IMR-90 (cell line): Measurements from ENCODE around the gene KRTAP9-2. TPM values are rescaled to one million over a fixed set of nuclear protein-coding genes. Genes with fewer than 3 reads are reported as not detected.

Experiments
- ATAC-seq: fragments of 200-7000 bp; cut with Tn5 transposase; 2 replicates; pipeline ENCODE4 v1.9.1; 2020; ENCODE audit warnings: low read depth, mild to moderate bottlenecking, moderate library complexity
- BruUV-seq: library from RNA; stranded (reverse); fragments of 400-500 nt; replicated peaks from 2 replicates; lab custom pipeline; 2021; lab: Mats Ljungman, UMichigan
- CTCF ChIA-PET: fragments of 300-600 bp; formaldehyde crosslinking; extraction: SDS; loops from one replicate; lab custom pipeline; 2021; ENCODE audit warnings: antibody characterized with exemption; lab: Yijun Ruan, JAX
- POLR2A ChIA-PET: fragments of 300-600 bp; sonication (Branson Sonifier 250); formaldehyde crosslinking; loops from one replicate; lab custom pipeline; 2022; ENCODE audit warnings: antibody characterized with exemption; ENCODE audit not compliant: unreplicated experiment; lab: Charles Lee
- DNase-seq: peaks from one replicate; pipeline ENCODE4 v3.0.0; 2013
- H2AFZ ChIP-seq: replicated peaks from 2 replicates; pipeline ENCODE3; 2013; ENCODE audit warnings: low read length, mild to moderate bottlenecking; ENCODE audit not compliant: poor library complexity
- H2AK5ac ChIP-seq: 2 replicates; pipeline ENCODE4 v1.6.1; 2013; ENCODE audit warnings: low read depth, low read length, inconsistent platforms
- H2AK9ac ChIP-seq: replicated peaks from 2 replicates; pipeline ENCODE3; 2013; ENCODE audit warnings: mild to moderate bottlenecking, low read depth, low read length, moderate library complexity; ENCODE audit not compliant: poor library complexity
- H2BK120ac ChIP-seq: 2 replicates; pipeline ENCODE4 v1.6.1; 2013; ENCODE audit warnings: low read depth, low read length, inconsistent platforms
- H2BK15ac ChIP-seq: 3 replicates; pipeline ENCODE4 v1.6.1; 2013; ENCODE audit warnings: low read depth, low read length, inconsistent platforms
- H2BK20ac ChIP-seq: 2 replicates; pipeline ENCODE4 v1.6.1; 2013; ENCODE audit warnings: low read depth, mild to moderate bottlenecking, inconsistent platforms, low read length, moderate library complexity
- H2BK5ac ChIP-seq: 2 replicates; pipeline ENCODE4 v1.6.1; 2013; ENCODE audit warnings: mild to moderate bottlenecking, low read depth, low read length, inconsistent platforms; ENCODE audit not compliant: poor library complexity, severe bottlenecking
- H3K14ac ChIP-seq: replicated peaks from 2 replicates; pipeline ENCODE4 v1.6.1; 2013; ENCODE audit warnings: low read depth, low read length, inconsistent platforms
- H3K18ac ChIP-seq: 2 replicates; pipeline ENCODE4 v1.6.1; 2013; ENCODE audit warnings: low read depth, low read length, control low read depth
- H3K23ac ChIP-seq: 2 replicates; pipeline ENCODE4 v1.6.1; 2013; ENCODE audit warnings: low read depth, low read length, inconsistent platforms
- H3K27ac ChIP-seq: 2 replicates; pipeline ENCODE4 v1.5.1; 2013; ENCODE audit warnings: mild to moderate bottlenecking, control low read depth, low read length; ENCODE audit not compliant: insufficient read depth
- H3K27me3 ChIP-seq: 2 replicates; pipeline ENCODE4 v1.6.1; 2013; ENCODE audit warnings: low read length; ENCODE audit not compliant: control insufficient read depth, insufficient read depth
- H3K36me3 ChIP-seq: 2 replicates; pipeline ENCODE4 v1.6.1; 2013; ENCODE audit warnings: low read length, mixed read lengths; ENCODE audit not compliant: control insufficient read depth, insufficient read depth
- H3K4ac ChIP-seq: 2 replicates; pipeline ENCODE4 v1.6.1; 2013; ENCODE audit warnings: low read depth, low read length, inconsistent platforms
- H3K4me1 ChIP-seq: 2 replicates; pipeline ENCODE4 v1.6.1; 2013; ENCODE audit warnings: low read length, mixed read lengths; ENCODE audit not compliant: control insufficient read depth, insufficient read depth
- H3K4me2 ChIP-seq: 2 replicates; pipeline ENCODE4 v1.6.1; 2013; ENCODE audit warnings: low read depth, mild to moderate bottlenecking, control low read depth, low read length, moderate library complexity
- H3K4me3 ChIP-seq: 2 replicates; pipeline ENCODE4 v1.5.1; 2013; ENCODE audit warnings: low read depth, mild to moderate bottlenecking, control low read depth, low read length, moderate library complexity; ENCODE audit not compliant: insufficient read depth
- H3K56ac ChIP-seq: 2 replicates; pipeline ENCODE4 v1.6.1; 2013; ENCODE audit warnings: low read length, inconsistent platforms; ENCODE audit not compliant: insufficient read depth; ENCODE audit errors: extremely low read depth
- H3K79me1 ChIP-seq, 2 experiments: 2 replicates each; pipeline ENCODE4 v1.6.1; 2013; ENCODE audit warnings: low read length in 2 of 2, inconsistent platforms in 1 of 2, low read depth in 1 of 2
- H3K9ac ChIP-seq: 2 replicates; pipeline ENCODE4 v1.6.1; 2013; ENCODE audit warnings: low read depth, low read length, control low read depth
- H3K9me1 ChIP-seq: 2 replicates; pipeline ENCODE4 v1.6.1; 2013; ENCODE audit warnings: low read length, inconsistent platforms; ENCODE audit not compliant: insufficient read depth
- H3K9me3 ChIP-seq: 2 replicates; pipeline ENCODE4 v1.6.1; 2013; ENCODE audit warnings: low read length; ENCODE audit not compliant: control insufficient read depth, insufficient read depth
- H4K20me1 ChIP-seq: 2 replicates; pipeline ENCODE4 v1.6.1; 2013; ENCODE audit warnings: low read length, inconsistent platforms; ENCODE audit not compliant: insufficient read depth
- H4K5ac ChIP-seq: 2 replicates; pipeline ENCODE4 v1.6.1; 2013; ENCODE audit warnings: mild to moderate bottlenecking, low read depth, low read length, control low read depth
- H4K8ac ChIP-seq, 2 experiments: 2 replicates each; pipeline ENCODE4 v1.6.1; 2013; ENCODE audit warnings: low read depth in 2 of 2, low read length in 2 of 2, control low read depth in 1 of 2, inconsistent platforms in 1 of 2
- H4K91ac ChIP-seq: 2 replicates; pipeline ENCODE4 v1.6.1; 2013; ENCODE audit warnings: low read depth, low read length, inconsistent platforms; ENCODE audit not compliant: insufficient read depth
- RAD21 ChIP-seq: IDR thresholded peaks from 2 replicates; pipeline ENCODE4 v1.6.1; 2012; ENCODE audit warnings: low read length, improper control_type of control experiment
- WGBS, 2 experiments: methylation state at CpG; one replicate each; pipeline versions ENCODE4 v1.1.5 to v1.1.7; 2013; ENCODE audit warnings: missing lambda C conversion rate in 2 of 2; ENCODE audit not compliant: insufficient read length in 1 of 2; ENCODE audit errors: extremely low coverage in 2 of 2; 5-methylcytosine and 5-hydroxymethylcytosine counted together
- dilution Hi-C: fragments of 300-500 bp; cut with HindIII; formaldehyde crosslinking; loops from one replicate; pipeline ENCODE4 v1.14.3; 2018; ENCODE audit warnings: low sequenced_read_pairs; ENCODE audit not compliant: unreplicated experiment
- in situ Hi-C: fragments of 300-500 bp; cut with MboI; formaldehyde crosslinking; loops from 3 replicates; pipeline ENCODE4 v1.14.3; 2019; ENCODE audit warnings: low sequenced_read_pairs, inconsistent platforms, mixed read lengths
- intact Hi-C: fragments of 100-400 bp; cut with micrococcal nuclease; formaldehyde crosslinking; loops from 2 replicates; pipeline ENCODE4 v1.10.0; 2022
- polyA plus RNA-seq, 3 experiments: library from polyadenylated mRNA; depleted of rRNA; stranded (reverse); fragments of >200 nt; gene quantifications; 2 replicates each; pipeline ENCODE4 v1.2.3, GENCODE V29; 2012; ENCODE audit warnings: low replicate concordance in 1 of 3
- total RNA-seq: library from RNA; depleted of rRNA; stranded (reverse); fragments of >200 nt; gene quantifications from 2 replicates; pipeline ENCODE4 v1.2.3, GENCODE V29; 2012

The KRTAP9-2 gene
- total and polyA plus RNA-seq, 2 of the 4 experiments (the other 2 are of a cell fraction), result not detected

GRCh38 chr17:41199421-41200078, 26.9 kb upstream of the KRTAP9-2 start:
- no peak overlapping the region for H3K27ac ChIP-seq
- ATAC-seq (no peak), DNase-seq (no peak)
- H3K9me1 ChIP-seq, result no peaks in the 10 kb centered on the region
- no peak overlapping the region for H3K4me2 ChIP-seq
- dilution Hi-C loops, result no loop called here
- H2BK20ac ChIP-seq, result no peak overlapping the region
- intact Hi-C loops, result no loop called here
- H3K56ac ChIP-seq, result no peak overlapping the region
- no peak overlapping the region for H2AK9ac ChIP-seq
- no peak overlapping the region for H2AK5ac ChIP-seq
- no peaks in the 10 kb centered on the region for H3K27me3 ChIP-seq
- 60% methylated on average over 2 of the region's 5 CpGs; no CpG with 5 or more reads in 1 of the 2 experiments for WGBS, 2 experiments
- in situ Hi-C loops, result no loop called here
- no peak overlapping the region for H4K8ac ChIP-seq
- no peak for TF ChIP-seq RAD21
- no peak overlapping the region for H3K9ac ChIP-seq
- H3K4me1 ChIP-seq, result no peaks in the 10 kb centered on the region
- no peak overlapping the region for H4K91ac ChIP-seq
- no peak overlapping the region for H4K5ac ChIP-seq
- H3K4me3 ChIP-seq, result no peak overlapping the region
- no TSS peak for BruUV-seq
- no peak overlapping the region for H3K18ac ChIP-seq
- H3K23ac ChIP-seq, result no peak overlapping the region
- ChIA-PET CTCF (interaction anchor here (1.0 kb wide), 1 partner anchor 9 kb away, joined by 3 read pairs; no protein-coding TSS in a partner anchor), POLR2A (no interaction called here)
- H3K36me3 ChIP-seq, result no peaks in the 10 kb centered on the region
- H2BK5ac ChIP-seq, result no peak overlapping the region
- no peak overlapping the region for H2BK15ac ChIP-seq
- H3K9me3 ChIP-seq, result no peaks in the 10 kb centered on the region
- no peak overlapping the region for H2BK120ac ChIP-seq
- H3K79me1 ChIP-seq, result no peaks in the 10 kb centered on the region
- H3K4ac ChIP-seq, result no peak overlapping the region
- H4K20me1 ChIP-seq, result no peaks in the 10 kb centered on the region
- H3K14ac ChIP-seq, result no peak overlapping the region
- no peak overlapping the region for H2AFZ ChIP-seq
